GM23338 (cell line): ENCODE measurements around the gene HARBI1. TPM values are rescaled to one million over a fixed set of nuclear protein-coding genes. Genes with fewer than 3 reads are reported as not detected.

Experiments used
- ATAC-seq: fragments of 200-7000 bp; cut with Tn5 transposase; 3 replicates; pipeline ENCODE4 v1.9.1; 2020
- DNase-seq: peaks from one replicate; pipeline ENCODE4 v3.0.0-alpha.2; 2015; ENCODE audit warnings: low spot score
- H2AFZ ChIP-seq: fragments of 200-600 bp; sonication (generic); 2 replicates; pipeline ENCODE4 v1.8.0; 2016; ENCODE audit warnings: antibody characterized with exemption, mild to moderate bottlenecking, moderate library complexity
- H3F3A ChIP-seq: fragments of 200-600 bp; sonication (generic); replicated peaks from 2 replicates; pipeline ENCODE4 v1.8.0; 2017; ENCODE audit warnings: antibody characterized with exemption, mixed run types, low read depth
- H3K27ac ChIP-seq: fragments of 200-600 bp; sonication (generic); 2 replicates; pipeline ENCODE4 v1.6.1; 2016; ENCODE audit warnings: low read depth
- H3K27me3 ChIP-seq: fragments of 200-600 bp; sonication (generic); 2 replicates; pipeline ENCODE4 v1.8.0; 2016; ENCODE audit warnings: mild to moderate bottlenecking, mixed run types, moderate library complexity; ENCODE audit not compliant: insufficient read depth
- H3K36me3 ChIP-seq: fragments of 200-600 bp; sonication (generic); 2 replicates; pipeline ENCODE4 v1.8.0; 2016; ENCODE audit warnings: mild to moderate bottlenecking; ENCODE audit not compliant: insufficient read depth
- H3K4me1 ChIP-seq: fragments of 200-600 bp; sonication (generic); 2 replicates; pipeline ENCODE4 v1.8.0; 2016; ENCODE audit warnings: mild to moderate bottlenecking, moderate library complexity; ENCODE audit not compliant: insufficient read depth
- H3K4me2 ChIP-seq: fragments of 200-600 bp; sonication (generic); 2 replicates; pipeline ENCODE4 v1.7.1; 2017; ENCODE audit warnings: mixed run types
- H3K4me3 ChIP-seq: fragments of 200-600 bp; sonication (generic); 2 replicates; pipeline ENCODE4 v1.6.1; 2016; ENCODE audit warnings: mixed run types
- H3K79me2 ChIP-seq: fragments of 200-600 bp; sonication (generic); replicated peaks from 2 replicates; pipeline ENCODE4 v1.8.0; 2017; ENCODE audit warnings: mild to moderate bottlenecking; ENCODE audit not compliant: insufficient read depth
- H3K9me2 ChIP-seq: fragments of 200-600 bp; sonication (generic); 2 replicates; pipeline ENCODE4 v1.8.0; 2017; ENCODE audit not compliant: insufficient read depth
- H4K20me1 ChIP-seq: fragments of 200-600 bp; sonication (generic); replicated peaks from 2 replicates; pipeline ENCODE4 v1.8.0; 2017; ENCODE audit warnings: mild to moderate bottlenecking; ENCODE audit not compliant: insufficient read depth
- H3K27ac Mint-ChIP-seq: 2 replicates; pipeline ENCODE4 v1.8.0; 2020; ENCODE audit warnings: inconsistent platforms, mild to moderate bottlenecking, moderate library complexity, mixed read lengths
- H3K27me3 Mint-ChIP-seq: 3 replicates; pipeline ENCODE4 v1.8.0; 2022; ENCODE audit warnings: low read depth, mild to moderate bottlenecking, moderate library complexity, mixed read lengths, inconsistent platforms; ENCODE audit not compliant: insufficient read depth, poor library complexity
- H3K36me3 Mint-ChIP-seq: 3 replicates; pipeline ENCODE4 v1.8.0; 2021; ENCODE audit warnings: low read depth, mild to moderate bottlenecking, inconsistent platforms, moderate library complexity, mixed read lengths
- H3K4me1 Mint-ChIP-seq: 3 replicates; pipeline ENCODE4 v1.8.0; 2020; ENCODE audit warnings: mild to moderate bottlenecking, inconsistent platforms, mixed read lengths
- H3K4me3 Mint-ChIP-seq: 3 replicates; pipeline ENCODE4 v1.8.0; 2021; ENCODE audit warnings: moderate library complexity, mild to moderate bottlenecking, inconsistent platforms, mixed read lengths
- H3K9me3 Mint-ChIP-seq: 3 replicates; pipeline ENCODE4 v1.8.0; 2020; ENCODE audit warnings: moderate library complexity, mild to moderate bottlenecking, inconsistent platforms, mixed read lengths
- CREB1 ChIP-seq: fragments of 250-450 bp; sonication (Bioruptor Pico); IDR thresholded peaks from 2 replicates; pipeline ENCODE4 v1.5.0; 2020; ENCODE audit warnings: low read depth, mild to moderate bottlenecking, moderate library complexity
- EZH2 ChIP-seq: fragments of 200-600 bp; sonication (generic); IDR thresholded peaks from one replicate; pipeline ENCODE4 v1.8.0; 2017; ENCODE audit warnings: antibody characterized with exemption, mild to moderate bottlenecking, low read depth; ENCODE audit not compliant: unreplicated experiment
- EZH2phosphoT487 ChIP-seq: fragments of 200-600 bp; sonication (generic); IDR thresholded peaks from one replicate; pipeline ENCODE4 v1.8.1; 2018; ENCODE audit warnings: antibody characterized with exemption; ENCODE audit not compliant: unreplicated experiment
- JUNB ChIP-seq: IDR thresholded peaks from one replicate; pipeline ENCODE4 v1.6.1; 2016; ENCODE audit warnings: antibody characterized with exemption; ENCODE audit not compliant: unreplicated experiment
- NANOG ChIP-seq: IDR thresholded peaks from 2 replicates; pipeline ENCODE4 v1.6.1; 2016; ENCODE audit warnings: antibody characterized with exemption, borderline replicate concordance
- POLR2AphosphoS5 ChIP-seq: IDR thresholded peaks from 2 replicates; pipeline ENCODE4 v1.6.1; 2016; ENCODE audit warnings: antibody characterized with exemption, low read depth
- STAT1 ChIP-seq: IDR thresholded peaks from one replicate; pipeline ENCODE4 v1.6.1; 2016; ENCODE audit warnings: antibody characterized with exemption; ENCODE audit not compliant: unreplicated experiment
- ZNF114 ChIP-seq: fragments of 250-450 bp; sonication (Bioruptor Pico); IDR thresholded peaks from 2 replicates; pipeline ENCODE4 v1.5.0; 2020; ENCODE audit warnings: mild to moderate bottlenecking, moderate library complexity
- ZNF331 ChIP-seq: fragments of 250-450 bp; sonication (Bioruptor Pico); IDR thresholded peaks from 2 replicates; pipeline ENCODE4 v1.5.0; 2020; ENCODE audit warnings: low read depth, mild to moderate bottlenecking, moderate library complexity
- polyA plus RNA-seq: library from polyadenylated mRNA; unstranded; fragments of >200 nt; fragmentation: Nextera tagmentation; extraction: Ambion mirVana; gene quantifications from 2 replicates; pipeline ENCODE4 v1.2.1, GENCODE V29; 2016
- total RNA-seq: library from RNA; depleted of rRNA; stranded (reverse); fragments of >200 nt; shearing (Covaris generic); gene quantifications from 2 replicates; pipeline ENCODE4 v1.2.3, GENCODE V29; 2014
- TF ChIP-seq, protein P1 (sequence below): IDR thresholded peaks from 2 replicates; pipeline ENCODE4 v1.6.1; 2016; ENCODE audit warnings: antibody characterized with exemption
- TF ChIP-seq, protein P2 (sequence below), 2 experiments: fragments of 200-600 bp in 1 of 2; sonication (generic) in 1 of 2; conservative IDR thresholded peaks; 2 replicates each; pipeline versions ENCODE4 v1.5.1 to v1.6.1; 2016 to 2017; ENCODE audit warnings: antibody characterized with exemption in 2 of 2, low read depth in 2 of 2, mild to moderate bottlenecking in 2 of 2, moderate library complexity in 1 of 2
- TF ChIP-seq, protein P3 (sequence below): fragments of 250-450 bp; sonication (Bioruptor Pico); IDR thresholded peaks from 2 replicates; pipeline ENCODE4 v1.5.0; 2020; ENCODE audit warnings: mild to moderate bottlenecking, moderate library complexity

The HARBI1 gene
- total and polyA plus RNA-seq, 2 experiments from 2014 or later = 4.2 to 6.5 TPM

DNA sequence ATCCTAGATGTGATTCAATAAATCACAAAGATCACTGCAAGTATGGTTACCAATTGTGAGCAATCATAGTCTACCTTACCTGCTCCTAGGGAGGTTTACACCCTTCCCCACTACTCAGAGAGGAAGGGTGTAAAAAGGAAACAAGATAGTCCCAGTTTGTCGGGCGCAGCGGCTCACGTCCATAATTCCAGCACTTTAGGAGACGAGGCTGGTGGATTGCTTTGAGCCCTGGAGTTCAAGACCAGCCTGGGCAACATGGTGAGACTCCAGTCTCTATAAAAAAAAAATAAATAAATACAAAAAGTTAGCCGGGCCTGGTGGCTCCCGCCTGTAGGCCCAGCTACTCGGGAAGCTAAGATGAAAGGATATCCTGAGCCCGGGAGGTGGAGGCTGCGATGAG, 22.2 kb downstream of the HARBI1 start (continued):
- TF ChIP-seq EZH2 (no peak), ZNF331 (no peak), ZNF114 (CRISPR knock-in tag) (no peak)
- TF ChIP-seq, protein P1, sequence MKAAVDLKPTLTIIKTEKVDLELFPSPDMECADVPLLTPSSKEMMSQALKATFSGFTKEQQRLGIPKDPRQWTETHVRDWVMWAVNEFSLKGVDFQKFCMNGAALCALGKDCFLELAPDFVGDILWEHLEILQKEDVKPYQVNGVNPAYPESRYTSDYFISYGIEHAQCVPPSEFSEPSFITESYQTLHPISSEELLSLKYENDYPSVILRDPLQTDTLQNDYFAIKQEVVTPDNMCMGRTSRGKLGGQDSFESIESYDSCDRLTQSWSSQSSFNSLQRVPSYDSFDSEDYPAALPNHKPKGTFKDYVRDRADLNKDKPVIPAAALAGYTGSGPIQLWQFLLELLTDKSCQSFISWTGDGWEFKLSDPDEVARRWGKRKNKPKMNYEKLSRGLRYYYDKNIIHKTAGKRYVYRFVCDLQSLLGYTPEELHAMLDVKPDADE = no peak

DNA sequence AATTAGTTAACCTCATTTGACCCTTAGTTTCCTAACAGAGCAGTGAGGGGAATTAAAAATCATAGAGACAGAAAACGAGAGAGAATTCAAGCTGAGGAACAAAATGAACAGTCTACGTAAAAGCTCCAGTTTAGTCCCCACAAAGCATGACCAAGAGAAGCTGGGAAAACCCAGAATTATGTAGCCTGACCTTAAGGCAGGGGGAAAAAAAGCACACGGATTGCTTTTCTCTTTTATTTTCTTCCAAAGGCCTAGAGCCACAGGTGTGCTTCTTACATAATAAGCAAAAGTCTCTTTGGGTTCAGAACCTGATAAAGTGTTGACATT, 22.7 kb downstream of the HARBI1 start:
- Histone ChIP-seq H3K4me2 (peak overlapping the region; percentile 98), H3K27me3 (no peaks in the 10 kb centered on the region), H3K4me1 (peaks cover 12% of the 10 kb centered on the region), H2AFZ (peak overlapping the region; percentile 88), H3K36me3 (no peaks in the 10 kb centered on the region), H4K20me1 (peaks cover 32% of the 10 kb centered on the region), H3K9me2 (no peaks in the 10 kb centered on the region), H3K4me3 (peak overlapping the region; percentile 97), H3K79me2 (peaks cover 44% of the 10 kb centered on the region), H3K27ac (peak overlapping the region; percentile 61), H3F3A (peaks cover 7% of the 10 kb centered on the region; the same call in 1 of the 2 replicates)
- peak overlapping the region; percentile 94 for H3K4me3 Mint-ChIP-seq
- H3K9me3 Mint-ChIP-seq = no peaks in the 10 kb centered on the region
- H3K36me3 Mint-ChIP-seq = no peaks in the 10 kb centered on the region
- DNase-seq (no peak), ATAC-seq (no peak)
- peaks cover 18% of the 10 kb centered on the region; the same call in 2 of the 3 replicates for H3K4me1 Mint-ChIP-seq
- peaks cover 11% of the 10 kb centered on the region for H3K27me3 Mint-ChIP-seq
- H3K27ac Mint-ChIP-seq = peak overlapping the region; percentile 96
- TF ChIP-seq CREB1 (CRISPR knock-in tag) (no peak), EZH2phosphoT487 (no peak), EZH2 (no peak), POLR2AphosphoS5 (no peak), ZNF114 (CRISPR knock-in tag) (no peak), JUNB (no peak), STAT1 (no peak), ZNF331 (no peak), NANOG (no peak)
- TF ChIP-seq, protein P2, sequence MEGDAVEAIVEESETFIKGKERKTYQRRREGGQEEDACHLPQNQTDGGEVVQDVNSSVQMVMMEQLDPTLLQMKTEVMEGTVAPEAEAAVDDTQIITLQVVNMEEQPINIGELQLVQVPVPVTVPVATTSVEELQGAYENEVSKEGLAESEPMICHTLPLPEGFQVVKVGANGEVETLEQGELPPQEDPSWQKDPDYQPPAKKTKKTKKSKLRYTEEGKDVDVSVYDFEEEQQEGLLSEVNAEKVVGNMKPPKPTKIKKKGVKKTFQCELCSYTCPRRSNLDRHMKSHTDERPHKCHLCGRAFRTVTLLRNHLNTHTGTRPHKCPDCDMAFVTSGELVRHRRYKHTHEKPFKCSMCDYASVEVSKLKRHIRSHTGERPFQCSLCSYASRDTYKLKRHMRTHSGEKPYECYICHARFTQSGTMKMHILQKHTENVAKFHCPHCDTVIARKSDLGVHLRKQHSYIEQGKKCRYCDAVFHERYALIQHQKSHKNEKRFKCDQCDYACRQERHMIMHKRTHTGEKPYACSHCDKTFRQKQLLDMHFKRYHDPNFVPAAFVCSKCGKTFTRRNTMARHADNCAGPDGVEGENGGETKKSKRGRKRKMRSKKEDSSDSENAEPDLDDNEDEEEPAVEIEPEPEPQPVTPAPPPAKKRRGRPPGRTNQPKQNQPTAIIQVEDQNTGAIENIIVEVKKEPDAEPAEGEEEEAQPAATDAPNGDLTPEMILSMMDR (conservative IDR thresholded peaks at IDR 0.05; ENCODE audit: low read depth in 2 of 2) = no peak
- TF ChIP-seq, protein P1 = no peak
- TF ChIP-seq, protein P3, sequence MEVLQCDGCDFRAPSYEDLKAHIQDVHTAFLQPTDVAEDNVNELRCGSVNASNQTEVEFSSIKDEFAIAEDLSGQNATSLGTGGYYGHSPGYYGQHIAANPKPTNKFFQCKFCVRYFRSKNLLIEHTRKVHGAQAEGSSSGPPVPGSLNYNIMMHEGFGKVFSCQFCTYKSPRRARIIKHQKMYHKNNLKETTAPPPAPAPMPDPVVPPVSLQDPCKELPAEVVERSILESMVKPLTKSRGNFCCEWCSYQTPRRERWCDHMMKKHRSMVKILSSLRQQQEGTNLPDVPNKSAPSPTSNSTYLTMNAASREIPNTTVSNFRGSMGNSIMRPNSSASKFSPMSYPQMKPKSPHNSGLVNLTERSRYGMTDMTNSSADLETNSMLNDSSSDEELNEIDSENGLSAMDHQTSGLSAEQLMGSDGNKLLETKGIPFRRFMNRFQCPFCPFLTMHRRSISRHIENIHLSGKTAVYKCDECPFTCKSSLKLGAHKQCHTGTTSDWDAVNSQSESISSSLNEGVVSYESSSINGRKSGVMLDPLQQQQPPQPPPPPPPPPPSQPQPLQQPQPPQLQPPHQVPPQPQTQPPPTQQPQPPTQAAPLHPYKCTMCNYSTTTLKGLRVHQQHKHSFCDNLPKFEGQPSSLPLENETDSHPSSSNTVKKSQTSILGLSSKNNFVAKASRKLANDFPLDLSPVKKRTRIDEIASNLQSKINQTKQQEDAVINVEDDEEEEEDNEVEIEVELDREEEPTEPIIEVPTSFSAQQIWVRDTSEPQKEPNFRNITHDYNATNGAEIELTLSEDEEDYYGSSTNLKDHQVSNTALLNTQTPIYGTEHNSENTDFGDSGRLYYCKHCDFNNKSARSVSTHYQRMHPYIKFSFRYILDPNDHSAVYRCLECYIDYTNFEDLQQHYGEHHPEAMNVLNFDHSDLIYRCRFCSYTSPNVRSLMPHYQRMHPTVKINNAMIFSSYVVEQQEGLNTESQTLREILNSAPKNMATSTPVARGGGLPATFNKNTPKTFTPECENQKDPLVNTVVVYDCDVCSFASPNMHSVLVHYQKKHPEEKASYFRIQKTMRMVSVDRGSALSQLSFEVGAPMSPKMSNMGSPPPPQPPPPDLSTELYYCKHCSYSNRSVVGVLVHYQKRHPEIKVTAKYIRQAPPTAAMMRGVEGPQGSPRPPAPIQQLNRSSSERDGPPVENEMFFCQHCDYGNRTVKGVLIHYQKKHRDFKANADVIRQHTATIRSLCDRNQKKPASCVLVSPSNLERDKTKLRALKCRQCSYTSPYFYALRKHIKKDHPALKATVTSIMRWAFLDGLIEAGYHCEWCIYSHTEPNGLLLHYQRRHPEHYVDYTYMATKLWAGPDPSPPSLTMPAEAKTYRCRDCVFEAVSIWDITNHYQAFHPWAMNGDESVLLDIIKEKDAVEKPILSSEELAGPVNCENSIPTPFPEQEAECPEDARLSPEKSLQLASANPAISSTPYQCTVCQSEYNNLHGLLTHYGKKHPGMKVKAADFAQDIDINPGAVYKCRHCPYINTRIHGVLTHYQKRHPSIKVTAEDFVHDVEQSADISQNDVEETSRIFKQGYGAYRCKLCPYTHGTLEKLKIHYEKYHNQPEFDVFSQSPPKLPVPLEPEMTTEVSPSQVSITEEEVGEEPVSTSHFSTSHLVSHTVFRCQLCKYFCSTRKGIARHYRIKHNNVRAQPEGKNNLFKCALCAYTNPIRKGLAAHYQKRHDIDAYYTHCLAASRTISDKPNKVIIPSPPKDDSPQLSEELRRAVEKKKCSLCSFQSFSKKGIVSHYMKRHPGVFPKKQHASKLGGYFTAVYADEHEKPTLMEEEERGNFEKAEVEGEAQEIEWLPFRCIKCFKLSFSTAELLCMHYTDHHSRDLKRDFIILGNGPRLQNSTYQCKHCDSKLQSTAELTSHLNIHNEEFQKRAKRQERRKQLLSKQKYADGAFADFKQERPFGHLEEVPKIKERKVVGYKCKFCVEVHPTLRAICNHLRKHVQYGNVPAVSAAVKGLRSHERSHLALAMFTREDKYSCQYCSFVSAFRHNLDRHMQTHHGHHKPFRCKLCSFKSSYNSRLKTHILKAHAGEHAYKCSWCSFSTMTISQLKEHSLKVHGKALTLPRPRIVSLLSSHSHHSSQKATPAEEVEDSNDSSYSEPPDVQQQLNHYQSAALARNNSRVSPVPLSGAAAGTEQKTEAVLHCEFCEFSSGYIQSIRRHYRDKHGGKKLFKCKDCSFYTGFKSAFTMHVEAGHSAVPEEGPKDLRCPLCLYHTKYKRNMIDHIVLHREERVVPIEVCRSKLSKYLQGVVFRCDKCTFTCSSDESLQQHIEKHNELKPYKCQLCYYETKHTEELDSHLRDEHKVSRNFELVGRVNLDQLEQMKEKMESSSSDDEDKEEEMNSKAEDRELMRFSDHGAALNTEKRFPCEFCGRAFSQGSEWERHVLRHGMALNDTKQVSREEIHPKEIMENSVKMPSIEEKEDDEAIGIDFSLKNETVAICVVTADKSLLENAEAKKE (CRISPR knock-in tag) = no peak
